ENCODE results near the gene ITPR2. TPM values are rescaled to one million over a fixed set of nuclear protein-coding genes. Genes with fewer than 3 reads are reported as not detected.

ITPR2 gene
- polyA plus RNA-seq, 1 of the 3 experiments (the other 2 are of a cell fraction), result 2.3 TPM

GRCh38 chr12:26724309-26724702, 108.7 kb downstream of the ITPR2 start:
- no peak for TF ChIP-seq TAF1 (IDR thresholded peaks at IDR 0.05; ENCODE audit: borderline replicate concordance, low read depth, low read length)
- no peak for TF ChIP-seq YY1 (IDR thresholded peaks at IDR 0.05; ENCODE audit: low read depth)
- TF ChIP-seq USF1 (IDR thresholded peaks at IDR 0.05; ENCODE audit: borderline replicate concordance, low read depth), result no peak
- no peak for TF ChIP-seq FOXM1 (IDR thresholded peaks at IDR 0.05; ENCODE audit: low read depth)
- TF ChIP-seq EP300 (IDR thresholded peaks at IDR 0.05; ENCODE audit: borderline replicate concordance in 1 of 2, low read depth in 1 of 2, low read length in 1 of 2), result no peak
- no peak for TF ChIP-seq EZH2phosphoT487 (IDR thresholded peaks at IDR 0.05; ENCODE audit: borderline replicate concordance, low read depth)
- no peak for TF ChIP-seq ELF1 (IDR thresholded peaks at IDR 0.05)
- no peak overlapping the region; a peak in 1 of 4 replicates for H3K4me3 ChIP-seq (ENCODE audit: low read depth in 2 of 2, low read length in 1 of 2)
- WGBS (ENCODE audit: low lambda C conversion rate), result 60% methylated on average over 4 of the region's 4 CpGs
- peak overlapping the region; percentile 26; the same call in 1 of the 2 replicates for H2AFZ ChIP-seq (ENCODE audit: low read depth)
- H3K4me2 ChIP-seq, result peak overlapping the region; percentile 42
- peak overlapping the region; percentile 55 to 58 for H3K27ac ChIP-seq (ENCODE audit: low read depth in 2 of 2, low read length in 1 of 2)
- peaks cover 9% of the 10 kb centered on the region for H3F3A ChIP-seq (replicated peaks; ENCODE audit: insufficient read depth)
- H4K20me1 ChIP-seq (ENCODE audit: insufficient read depth), result no peaks in the 10 kb centered on the region
- H3K9me3 ChIP-seq, result no peaks in the 10 kb centered on the region
- H3K79me2 ChIP-seq (ENCODE audit: insufficient read depth), result no peaks in the 10 kb centered on the region
- DNase-seq, result no peak
- ChIA-PET POLR2A (no interaction called here), CTCF (interaction anchor here (1.3 kb wide), 1 partner anchor 161 kb away, joined by 4 read pairs; no protein-coding TSS in a partner anchor)
- no peaks in the 10 kb centered on the region for H3K9me2 ChIP-seq
- H3K36me3 ChIP-seq (replicated peaks in 1 of 2; ENCODE audit: control insufficient read depth in 1 of 2, insufficient read depth in 2 of 2, low read length in 1 of 2), result peaks cover 0 to 2% of the 10 kb centered on the region in 2 experiments
- H3K27me3 ChIP-seq (ENCODE audit: insufficient read depth), result no peaks in the 10 kb centered on the region
- peaks cover 12 to 15% of the 10 kb centered on the region in 2 experiments for H3K4me1 ChIP-seq (ENCODE audit: control insufficient read depth in 1 of 2, insufficient read depth in 2 of 2, low read depth in 1 of 2, low read length in 1 of 2)
- peak overlapping the region; percentile 15; the same call in 1 of the 2 replicates for H3K9ac ChIP-seq

- POLR2A ChIA-PET, result no interaction called here
- peak overlapping the region; percentile 26; the same call in 1 of the 2 replicates for H2AFZ ChIP-seq (ENCODE audit: low read depth)
- no peak for DNase-seq
Observed at GRCh38 chr12:26723379-26724308, 109.3 kb downstream of the ITPR2 start.

More at GRCh38 chr12:26723379-26724308, 109.3 kb downstream of the ITPR2 start:
- H3K27ac ChIP-seq (ENCODE audit: low read depth in 2 of 2, low read length in 1 of 2), result peak overlapping the region; percentile 55 to 58
- no peaks in the 10 kb centered on the region for H3K27me3 ChIP-seq (ENCODE audit: insufficient read depth)
- 79% methylated on average over 8 of the region's 8 CpGs for WGBS (ENCODE audit: low lambda C conversion rate)
- peak overlapping the region; percentile 42 for H3K4me2 ChIP-seq
- H3K4me3 ChIP-seq (ENCODE audit: low read depth in 2 of 2, low read length in 1 of 2), result no peak overlapping the region; a peak in 1 of 4 replicates
- H3K79me2 ChIP-seq (ENCODE audit: insufficient read depth), result no peaks in the 10 kb centered on the region
- peak; percentile 23; the same call in 1 of the 2 replicates for TF ChIP-seq FOSL2 (IDR thresholded peaks at IDR 0.05; ENCODE audit: borderline replicate concordance, low read depth)
- TF ChIP-seq MEF2A (IDR thresholded peaks at IDR 0.05; ENCODE audit: borderline replicate concordance, low read depth), result peak; percentile 20; the same call in 1 of the 2 replicates
- 0 out of 2 replicates have a peak, but pooled peaks have one; percentile 5 for TF ChIP-seq PBX3 (IDR thresholded peaks at IDR 0.05)
- no peak for TF ChIP-seq TAF1 (IDR thresholded peaks at IDR 0.05; ENCODE audit: borderline replicate concordance, low read depth, low read length)
- H3K4me1 ChIP-seq (ENCODE audit: control insufficient read depth in 1 of 2, insufficient read depth in 2 of 2, low read depth in 1 of 2, low read length in 1 of 2), result peaks cover 12 to 15% of the 10 kb centered on the region in 2 experiments
- H3K9me3 ChIP-seq, result no peaks in the 10 kb centered on the region
- H3K36me3 ChIP-seq (replicated peaks in 1 of 2; ENCODE audit: control insufficient read depth in 1 of 2, insufficient read depth in 2 of 2, low read length in 1 of 2), result peaks cover 0 to 2% of the 10 kb centered on the region in 2 experiments
- H4K20me1 ChIP-seq (ENCODE audit: insufficient read depth), result no peaks in the 10 kb centered on the region
- CTCF ChIA-PET, result interaction anchor here (1.0 to 1.3 kb wide), 3 partner anchors 22 to 162 kb away, joined by 3 to 4 read pairs (median 4); no protein-coding TSS in a partner anchor
- peaks cover 9% of the 10 kb centered on the region for H3F3A ChIP-seq (replicated peaks; ENCODE audit: insufficient read depth)
- H3K9ac ChIP-seq, result peak overlapping the region; percentile 15; the same call in 1 of the 2 replicates
- H3K9me2 ChIP-seq, result no peaks in the 10 kb centered on the region
